Measurements from ENCODE around the gene EPG5. TPM values are rescaled to one million over a fixed set of nuclear protein-coding genes. Genes with fewer than 3 reads are reported as not detected.

The EPG5 gene
- polyA plus RNA-seq, 4 donors = 3.5 to 23.5 (median 4.3) TPM

GRCh38 chr18:45895339-45895738, 71.8 kb downstream of the EPG5 start:
- no peaks in the 10 kb centered on the region for H3K9me3 ChIP-seq (ENCODE audit: control insufficient read depth in 2 of 2, insufficient read depth in 1 of 2, low read depth in 1 of 2, low read length in 1 of 2)
- no peaks in the 10 kb centered on the region for H3K4me1 ChIP-seq (ENCODE audit: control insufficient read depth in 3 of 3, insufficient read depth in 2 of 3, low read depth in 1 of 3, low read length in 2 of 3)
- WGBS, 3 donors = 69 to 90% (median 73%) methylated on average over 1 of the region's 1 CpG
- H3K36me3 ChIP-seq (ENCODE audit: control insufficient read depth in 3 of 3, insufficient read depth in 2 of 3, low read depth in 1 of 3, low read length in 3 of 3) = peaks cover 7 to 23% (median 18%) of the 10 kb centered on the region in 3 donors
- no peak overlapping the region for H3K27ac ChIP-seq (ENCODE audit: low read depth in 1 of 3, low read length in 2 of 3)
- DNase-seq = no peak
- no peak overlapping the region for H3K4me3 ChIP-seq (ENCODE audit: low read depth in 1 of 3, low read length in 3 of 3)
- FAIRE-seq = no peak
- no peaks in the 10 kb centered on the region for H3K27me3 ChIP-seq (ENCODE audit: control insufficient read depth in 3 of 3, insufficient read depth in 3 of 3, low read length in 3 of 3)

GRCh38 chr18:45894818-45895217, 72.3 kb downstream of the EPG5 start:
- Histone ChIP-seq H3K27ac (ENCODE audit: low read depth in 1 of 3, low read length in 2 of 3) (no peak overlapping the region), H3K36me3 (ENCODE audit: control insufficient read depth in 3 of 3, insufficient read depth in 2 of 3, low read depth in 1 of 3, low read length in 3 of 3) (peaks cover 9 to 26% (median 16%) of the 10 kb centered on the region in 3 donors), H3K4me3 (ENCODE audit: low read depth in 1 of 3, low read length in 3 of 3) (no peak overlapping the region), H3K4me1 (ENCODE audit: control insufficient read depth in 3 of 3, insufficient read depth in 2 of 3, low read depth in 1 of 3, low read length in 2 of 3) (no peaks in the 10 kb centered on the region), H3K9me3 (ENCODE audit: control insufficient read depth in 2 of 2, insufficient read depth in 1 of 2, low read depth in 1 of 2, low read length in 1 of 2) (no peaks in the 10 kb centered on the region), H3K27me3 (ENCODE audit: control insufficient read depth in 3 of 3, insufficient read depth in 3 of 3, low read length in 3 of 3) (no peaks in the 10 kb centered on the region)
- WGBS, 3 donors = 48 to 84% (median 64%) methylated on average over 3 of the region's 3 CpGs
- DNase-seq (no peak), FAIRE-seq (no peak)

GRCh38 chr18:45891806-45892205, 75.3 kb downstream of the EPG5 start:
- no peak for FAIRE-seq

GRCh38 chr18:45890606-45891005, 76.5 kb downstream of the EPG5 start:
- peaks cover 2 to 17% (median 14%) of the 10 kb centered on the region in 3 donors for H3K36me3 ChIP-seq (ENCODE audit: control insufficient read depth in 3 of 3, insufficient read depth in 2 of 3, low read depth in 1 of 3, low read length in 3 of 3)

More at GRCh38 chr18:45891806-45892205, 75.3 kb downstream of the EPG5 start:
- Histone ChIP-seq H3K4me3 (ENCODE audit: low read depth in 1 of 3, low read length in 3 of 3) (no peak overlapping the region), H3K9me3 (ENCODE audit: control insufficient read depth in 2 of 2, insufficient read depth in 1 of 2, low read depth in 1 of 2, low read length in 1 of 2) (no peaks in the 10 kb centered on the region), H3K27me3 (ENCODE audit: control insufficient read depth in 3 of 3, insufficient read depth in 3 of 3, low read length in 3 of 3) (no peaks in the 10 kb centered on the region), H3K36me3 (ENCODE audit: control insufficient read depth in 3 of 3, insufficient read depth in 2 of 3, low read depth in 1 of 3, low read length in 3 of 3) (peaks cover 2 to 20% (median 14%) of the 10 kb centered on the region in 3 donors), H3K27ac (ENCODE audit: low read depth in 1 of 3, low read length in 2 of 3) (no peak overlapping the region), H3K4me1 (ENCODE audit: control insufficient read depth in 3 of 3, insufficient read depth in 2 of 3, low read depth in 1 of 3, low read length in 2 of 3) (no peaks in the 10 kb centered on the region)
- WGBS, 3 donors = 85 to 100% (median 94%) methylated on average over 2 of the region's 2 CpGs
- no peak for DNase-seq

GRCh38 chr18:45889419-45890064, 77.6 kb downstream of the EPG5 start:
- Histone ChIP-seq H3K27ac (ENCODE audit: low read depth in 1 of 3, low read length in 2 of 3) (no peak overlapping the region), H3K9me3 (ENCODE audit: control insufficient read depth in 2 of 2, insufficient read depth in 1 of 2, low read depth in 1 of 2, low read length in 1 of 2) (no peaks in the 10 kb centered on the region), H3K4me1 (ENCODE audit: control insufficient read depth in 3 of 3, insufficient read depth in 2 of 3, low read depth in 1 of 3, low read length in 2 of 3) (no peaks in the 10 kb centered on the region), H3K36me3 (ENCODE audit: control insufficient read depth in 3 of 3, insufficient read depth in 2 of 3, low read depth in 1 of 3, low read length in 3 of 3) (peaks cover 2 to 17% (median 11%) of the 10 kb centered on the region in 3 donors), H3K27me3 (ENCODE audit: control insufficient read depth in 3 of 3, insufficient read depth in 3 of 3, low read length in 3 of 3) (no peaks in the 10 kb centered on the region), H3K4me3 (ENCODE audit: low read depth in 1 of 3, low read length in 3 of 3) (no peak overlapping the region)
- WGBS, 3 donors = 93 to 98% (median 95%) methylated on average over 3 of the region's 3 CpGs
- FAIRE-seq (no peak), DNase-seq (no peak)

More at GRCh38 chr18:45890606-45891005, 76.5 kb downstream of the EPG5 start:
- DNase-seq = no peak
- Histone ChIP-seq H3K9me3 (ENCODE audit: control insufficient read depth in 2 of 2, insufficient read depth in 1 of 2, low read depth in 1 of 2, low read length in 1 of 2) (no peaks in the 10 kb centered on the region), H3K27ac (ENCODE audit: low read depth in 1 of 3, low read length in 2 of 3) (no peak overlapping the region), H3K4me3 (ENCODE audit: low read depth in 1 of 3, low read length in 3 of 3) (no peak overlapping the region), H3K27me3 (ENCODE audit: control insufficient read depth in 3 of 3, insufficient read depth in 3 of 3, low read length in 3 of 3) (no peaks in the 10 kb centered on the region), H3K4me1 (ENCODE audit: control insufficient read depth in 3 of 3, insufficient read depth in 2 of 3, low read depth in 1 of 3, low read length in 2 of 3) (no peaks in the 10 kb centered on the region)
- FAIRE-seq = no peak
- 91 to 100% (median 100%) methylated on average over 1 of the region's 1 CpG for WGBS, 3 donors

- no peak for DNase-seq
- Histone ChIP-seq H3K36me3 (ENCODE audit: control insufficient read depth in 3 of 3, insufficient read depth in 2 of 3, low read depth in 1 of 3, low read length in 3 of 3) (peaks cover 6 to 28% (median 11%) of the 10 kb centered on the region in 3 donors), H3K4me3 (ENCODE audit: low read depth in 1 of 3, low read length in 3 of 3) (no peak overlapping the region), H3K27me3 (ENCODE audit: control insufficient read depth in 3 of 3, insufficient read depth in 3 of 3, low read length in 3 of 3) (no peaks in the 10 kb centered on the region), H3K9me3 (ENCODE audit: control insufficient read depth in 2 of 2, insufficient read depth in 1 of 2, low read depth in 1 of 2, low read length in 1 of 2) (no peaks in the 10 kb centered on the region), H3K4me1 (ENCODE audit: control insufficient read depth in 3 of 3, insufficient read depth in 2 of 3, low read depth in 1 of 3, low read length in 2 of 3) (no peaks in the 10 kb centered on the region), H3K27ac (ENCODE audit: low read depth in 1 of 3, low read length in 2 of 3) (no peak overlapping the region)
- WGBS, 3 donors = 97 to 100% (median 99%) methylated on average over 5 of the region's 5 CpGs
- FAIRE-seq = no peak
Observed at GRCh38 chr18:45887585-45887984, 79.5 kb downstream of the EPG5 start.

GRCh38 chr18:45880876-45881558, 86.1 kb downstream of the EPG5 start:
- H3K27ac ChIP-seq (ENCODE audit: low read depth in 1 of 3, low read length in 2 of 3) = no peak overlapping the region
- no peaks in the 10 kb centered on the region for H3K4me1 ChIP-seq (ENCODE audit: control insufficient read depth in 3 of 3, insufficient read depth in 2 of 3, low read depth in 1 of 3, low read length in 2 of 3)
- no peak overlapping the region for H3K4me3 ChIP-seq (ENCODE audit: low read depth in 1 of 3, low read length in 3 of 3)
- FAIRE-seq (no peak), DNase-seq (no peak)
- 92 to 95% (median 95%) methylated on average over 3 of the region's 3 CpGs for WGBS, 3 donors
- H3K36me3 ChIP-seq (ENCODE audit: control insufficient read depth in 3 of 3, insufficient read depth in 2 of 3, low read depth in 1 of 3, low read length in 3 of 3) = peaks cover 4 to 36% (median 4%) of the 10 kb centered on the region in 3 donors
- no peaks in the 10 kb centered on the region for H3K27me3 ChIP-seq (ENCODE audit: control insufficient read depth in 3 of 3, insufficient read depth in 3 of 3, low read length in 3 of 3)
- no peaks in the 10 kb centered on the region for H3K9me3 ChIP-seq (ENCODE audit: control insufficient read depth in 2 of 2, insufficient read depth in 1 of 2, low read depth in 1 of 2, low read length in 1 of 2)

GRCh38 chr18:45879681-45880655, 87.2 kb downstream of the EPG5 start:
- Histone ChIP-seq H3K9me3 (ENCODE audit: control insufficient read depth in 2 of 2, insufficient read depth in 1 of 2, low read depth in 1 of 2, low read length in 1 of 2) (no peaks in the 10 kb centered on the region), H3K4me3 (ENCODE audit: low read depth in 1 of 3, low read length in 3 of 3) (no peak overlapping the region), H3K36me3 (ENCODE audit: control insufficient read depth in 3 of 3, insufficient read depth in 2 of 3, low read depth in 1 of 3, low read length in 3 of 3) (peaks cover 4 to 40% (median 4%) of the 10 kb centered on the region in 3 donors), H3K27ac (ENCODE audit: low read depth in 1 of 3, low read length in 2 of 3) (no peak overlapping the region), H3K27me3 (ENCODE audit: control insufficient read depth in 3 of 3, insufficient read depth in 3 of 3, low read length in 3 of 3) (no peaks in the 10 kb centered on the region), H3K4me1 (ENCODE audit: control insufficient read depth in 3 of 3, insufficient read depth in 2 of 3, low read depth in 1 of 3, low read length in 2 of 3) (no peaks in the 10 kb centered on the region)
- FAIRE-seq (no peak), DNase-seq (peak; percentile 70 to 86)
- WGBS, 3 donors = 31 to 36% (median 36%) methylated on average over 17 of the region's 17 CpGs

Data from small intestine (tissue), 7 donors.